ENCODE results near the gene CSF3R. TPM values are rescaled to one million over a fixed set of nuclear protein-coding genes. Genes with fewer than 3 reads are reported as not detected.
A peak's percentile ranks its signal among the peaks of the same experiment; 100 is the strongest.
"Not testable (repeated sequence)": the region's sequence is repeated elsewhere in the genome, so short reads cannot be mapped to it uniquely, and the experiment has no call there.

The CSF3R gene
- polyA plus RNA-seq, 3 donors: 3.1 to 5.9 (median 5.4) TPM

DNA sequence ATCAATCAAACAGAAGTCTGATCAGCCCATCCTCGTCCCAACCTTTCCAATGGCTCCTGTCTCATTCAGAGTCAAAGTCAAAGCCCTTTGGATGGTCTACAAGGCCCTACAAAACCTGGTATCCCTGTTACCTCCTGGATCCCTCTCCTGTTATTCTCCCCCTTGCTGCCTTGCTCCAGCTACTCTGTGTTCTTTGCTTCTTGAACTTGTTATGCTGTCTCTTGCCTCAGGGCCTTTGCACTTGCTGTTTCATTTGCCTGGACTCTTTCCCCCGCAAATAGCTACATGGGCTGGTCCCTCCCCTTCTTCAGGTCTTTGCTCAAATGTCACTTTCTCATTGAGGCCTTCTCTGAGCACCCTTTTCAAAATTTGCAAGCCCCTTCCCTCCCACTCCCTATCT, 1.4 kb upstream of the CSF3R start:
- DNase-seq: no peak

DNA sequence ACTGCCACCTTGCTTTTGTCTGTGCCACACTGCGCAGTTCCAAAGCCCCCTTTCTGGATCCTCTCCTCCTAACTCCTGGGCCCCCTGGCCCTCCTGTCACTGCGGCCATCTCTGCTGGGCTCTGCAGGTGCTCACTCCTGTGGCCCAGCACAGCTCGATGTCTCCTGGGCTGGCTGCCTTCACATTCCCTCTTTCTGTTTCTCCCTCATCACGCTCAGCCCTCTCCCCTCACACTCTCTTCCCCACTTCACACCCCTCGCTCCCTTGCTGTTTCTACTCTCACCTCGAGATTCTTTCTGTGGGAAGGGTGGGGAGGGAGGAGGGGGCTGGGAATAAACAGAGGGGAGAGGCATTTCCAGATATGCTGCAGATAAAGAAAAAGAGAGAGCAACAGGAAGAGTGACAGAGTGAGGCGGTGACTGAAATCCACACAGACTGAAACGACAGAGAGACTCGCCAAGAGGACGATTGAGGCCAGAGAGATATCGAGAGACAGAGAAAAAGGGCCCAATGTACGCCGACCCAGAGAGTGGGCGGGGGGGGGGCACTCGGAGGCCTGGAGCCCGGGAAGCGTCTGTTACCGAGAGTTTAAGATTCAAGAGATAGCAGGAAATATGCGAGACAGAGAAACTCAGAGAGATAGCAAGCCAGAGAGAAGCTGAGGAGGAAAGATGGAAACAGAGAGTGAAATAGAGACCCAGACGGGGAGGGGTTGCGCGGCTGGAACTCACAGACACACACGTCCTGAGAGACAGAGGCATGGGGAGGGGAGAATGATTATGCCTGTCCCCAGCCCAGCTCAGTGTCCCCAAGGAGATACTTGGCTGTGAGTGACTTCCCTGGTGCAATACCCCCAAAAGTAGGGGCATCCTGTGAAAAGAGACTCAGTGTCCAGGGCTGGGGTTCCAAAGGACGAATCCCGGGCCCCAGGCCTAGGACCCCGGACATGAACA, 666 bp downstream of the CSF3R start:
- DNase-seq: no peak

DNA sequence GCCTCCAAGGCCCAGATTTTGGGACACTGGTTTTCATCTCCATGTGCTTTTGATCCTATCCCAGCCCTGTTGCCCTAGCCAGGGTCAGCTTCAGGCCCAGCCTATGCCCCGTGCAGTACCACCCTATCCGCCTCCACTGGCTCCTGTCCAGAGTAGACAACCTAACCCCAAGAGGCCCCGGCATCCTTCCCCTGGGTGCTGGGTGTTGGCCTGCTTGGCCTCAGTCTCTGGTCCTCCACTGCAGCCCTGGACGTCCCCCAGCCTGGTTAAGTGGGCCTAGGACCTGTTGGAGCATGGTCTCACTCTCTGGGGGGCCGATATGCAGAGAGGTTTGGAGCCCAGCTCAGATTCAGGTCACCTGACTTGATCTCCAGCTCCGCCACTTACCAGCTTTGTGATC, 1.6 kb downstream of the CSF3R start:
- no peak for DNase-seq

DNA sequence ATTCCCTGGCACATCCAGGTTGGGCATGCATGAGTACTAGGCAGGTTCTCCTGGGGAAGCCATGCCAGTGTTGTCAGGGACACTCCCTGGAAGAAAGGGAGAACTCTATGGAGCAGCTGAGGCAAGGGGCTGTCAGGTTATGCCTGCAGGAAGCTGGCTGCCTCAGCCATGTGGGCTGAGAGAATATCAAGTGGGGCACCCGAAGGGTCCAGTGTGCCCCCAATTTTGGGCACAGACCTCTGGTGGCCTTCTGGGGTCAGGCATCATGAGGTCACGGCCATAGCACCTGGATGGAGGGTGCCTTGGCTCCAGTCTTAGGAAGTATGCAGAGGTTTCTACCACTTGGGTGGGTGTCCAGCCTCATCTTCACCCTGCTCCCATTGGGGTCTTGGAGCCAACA, 2.6 kb downstream of the CSF3R start:
- no peak for DNase-seq

DNA sequence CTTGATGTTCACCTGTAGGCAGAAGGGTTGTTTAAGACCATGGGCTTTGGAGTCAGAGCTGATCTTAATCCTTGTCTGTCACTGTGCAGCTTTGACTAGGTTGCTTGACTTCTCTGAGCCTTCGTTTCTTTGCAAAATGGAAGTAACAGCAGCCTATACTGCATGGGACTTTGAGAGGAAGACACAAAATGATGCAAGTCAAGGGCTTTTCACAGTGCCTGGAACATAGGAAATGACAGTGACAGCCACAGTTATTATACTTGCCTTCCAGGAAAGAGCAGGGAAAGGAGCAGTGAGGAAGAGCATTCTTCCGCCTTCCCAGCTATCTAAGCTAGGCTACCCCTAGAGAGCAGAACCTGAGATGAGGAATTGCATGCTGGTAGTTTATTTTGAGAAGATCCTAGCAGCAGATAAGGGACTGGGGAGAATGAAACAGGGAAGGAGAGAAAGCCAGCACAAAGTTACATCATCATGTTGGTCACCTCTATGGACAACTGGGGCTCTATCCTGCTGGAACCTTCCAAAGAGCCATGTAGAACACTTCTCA, 3.1 kb downstream of the CSF3R start:
- DNase-seq: no peak

DNA sequence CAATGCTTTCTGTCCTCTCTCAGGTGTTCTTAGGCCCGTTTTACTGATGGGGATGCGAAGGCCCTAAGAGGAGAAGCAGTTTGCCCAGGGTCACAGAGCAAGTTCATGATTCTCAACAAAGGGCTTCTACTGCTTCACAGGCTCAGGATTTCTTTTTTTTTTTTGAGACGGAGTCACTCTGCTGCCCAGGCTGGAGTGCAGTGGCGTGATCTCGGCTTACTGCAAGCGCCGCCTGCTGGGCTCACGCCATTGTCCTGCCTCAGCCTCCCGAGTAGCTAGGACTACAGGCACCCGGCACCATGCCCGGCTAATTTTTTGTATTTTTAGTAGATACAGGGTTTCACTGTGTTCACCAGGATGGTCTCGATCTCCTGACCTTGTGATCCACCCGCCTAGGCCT, 5.1 kb downstream of the CSF3R start:
- DNase-seq: not testable (repeated sequence)

DNA sequence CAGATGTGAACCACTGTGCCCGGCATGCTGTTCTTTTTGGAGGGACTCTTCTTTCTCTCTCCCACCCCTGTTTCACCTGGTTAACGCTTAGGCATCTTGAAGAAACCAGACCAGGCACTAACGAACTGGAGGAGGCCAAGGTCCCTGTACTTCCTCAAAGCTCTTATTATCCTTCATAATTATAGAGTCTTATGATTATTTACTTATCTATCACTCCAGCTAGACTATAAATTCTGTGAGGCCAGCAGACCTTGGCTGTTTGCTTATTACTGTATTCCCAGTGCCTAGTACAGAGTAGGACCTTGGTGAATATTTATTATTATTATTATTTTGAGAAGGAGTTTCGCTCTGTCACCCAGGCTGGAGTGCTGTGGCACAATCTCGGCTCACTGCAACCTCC, 5.8 kb downstream of the CSF3R start:
- DNase-seq: no peak

DNA sequence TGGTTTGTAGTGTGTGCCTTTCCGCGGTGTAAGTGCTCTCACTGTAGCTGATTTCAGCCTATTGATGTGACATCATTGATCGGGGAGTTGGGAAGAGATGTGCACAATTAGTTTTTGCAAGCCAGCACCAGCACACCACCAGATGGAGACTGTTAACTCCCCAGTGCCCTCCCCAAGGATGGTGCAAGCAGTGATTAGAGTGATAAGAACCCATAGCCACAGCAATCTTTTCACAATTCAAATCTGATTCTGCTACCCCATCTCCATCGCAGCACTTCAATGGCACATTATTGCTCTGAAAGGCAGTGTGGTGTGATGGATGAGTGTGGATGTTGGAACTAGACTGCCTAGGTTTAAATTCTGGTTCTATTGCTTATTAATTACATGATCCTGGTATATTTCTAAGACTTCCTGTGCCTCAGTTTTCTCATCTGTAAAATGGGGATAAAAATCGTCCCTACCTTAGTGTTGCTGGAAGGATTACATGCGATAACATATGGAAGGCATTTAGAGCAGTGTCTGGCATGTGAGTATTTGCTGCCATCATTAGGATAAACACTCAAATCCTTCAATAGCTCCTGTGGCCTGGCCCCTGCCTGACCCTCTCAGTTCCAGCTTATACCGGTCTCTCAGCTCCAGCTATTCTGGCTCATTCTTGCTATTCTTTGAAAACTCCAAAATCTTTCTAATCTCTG, 6.7 kb downstream of the CSF3R start:
- no peak for DNase-seq

DNA sequence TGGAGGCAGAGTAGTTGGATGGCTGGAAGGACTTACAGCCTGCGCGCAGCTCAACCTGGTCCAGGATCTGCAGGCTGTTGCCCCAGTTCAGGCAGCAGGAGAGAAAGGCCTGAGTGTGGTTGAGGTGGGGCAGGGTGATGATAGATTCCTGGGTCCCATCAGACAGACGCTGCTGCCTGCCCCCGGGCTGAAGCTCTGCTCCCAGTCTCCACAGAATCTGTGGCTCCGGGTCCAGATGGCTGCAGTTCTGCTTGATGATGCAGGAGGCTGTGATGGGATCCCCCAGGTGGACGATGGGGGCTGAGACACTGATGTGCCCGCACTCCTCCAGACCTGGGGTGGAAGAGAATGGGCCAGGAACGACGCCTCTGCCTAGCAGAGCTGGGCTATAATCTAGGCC, 7.4 kb downstream of the CSF3R start:
- no peak for DNase-seq

DNA sequence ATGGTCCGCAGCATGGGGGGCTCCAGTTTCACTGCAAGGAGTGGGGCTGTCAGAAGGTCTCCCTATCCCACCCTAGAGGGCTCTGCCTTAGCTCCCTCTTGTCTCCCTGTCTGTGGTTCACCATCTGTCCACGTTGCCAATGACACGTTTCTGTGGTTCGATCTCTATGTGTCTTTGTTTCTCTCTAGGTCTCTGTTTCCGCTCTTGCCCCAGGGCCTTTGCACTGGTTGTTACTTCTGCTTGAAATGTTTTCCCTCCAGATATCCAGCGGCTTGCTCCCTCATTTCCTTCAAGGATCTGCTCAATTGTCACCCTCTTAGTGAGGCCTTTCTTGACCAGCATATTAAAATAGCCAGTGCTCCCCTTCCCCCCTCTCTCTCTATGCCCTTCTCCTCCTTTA, 10.1 kb downstream of the CSF3R start:
- no peak for DNase-seq

DNA sequence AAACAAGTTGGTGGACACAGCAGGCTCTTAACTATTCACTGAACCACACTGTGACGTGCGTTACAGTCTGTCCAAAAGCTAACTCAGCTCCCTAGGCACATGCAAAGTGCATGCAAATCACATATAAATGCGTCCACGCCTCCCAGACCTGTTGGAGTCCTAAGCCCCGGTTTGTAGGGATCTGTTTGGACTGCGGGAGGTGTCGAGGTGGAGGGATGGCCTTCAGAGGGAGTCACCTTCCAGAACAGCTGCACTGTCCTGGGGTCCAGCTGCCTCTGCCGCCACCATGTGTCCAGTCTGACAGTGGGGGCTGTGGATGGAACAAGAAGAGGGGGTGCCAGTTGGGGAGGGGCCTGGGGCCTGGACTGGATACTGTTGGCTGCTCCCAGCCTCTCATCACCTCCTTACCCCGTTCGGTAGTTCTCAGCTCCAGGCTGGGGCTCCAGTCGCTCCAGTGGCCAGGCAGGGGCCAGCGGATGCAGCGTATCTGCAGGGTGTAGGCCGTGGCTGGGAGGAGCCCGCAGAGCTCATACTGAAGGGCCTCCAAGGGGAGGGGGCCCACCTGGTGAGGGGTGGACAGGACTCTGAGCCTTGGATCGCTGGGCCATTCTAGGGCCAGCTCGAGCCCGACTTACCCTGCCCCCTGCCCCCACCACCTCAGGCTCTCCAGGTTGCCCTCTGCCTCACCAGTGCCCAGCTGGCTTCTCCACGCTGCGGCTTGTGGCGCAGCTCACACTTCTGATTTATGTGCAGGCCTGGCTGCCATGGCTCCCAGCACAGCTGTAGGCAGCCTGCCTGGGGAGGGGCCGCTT, 10.7 kb downstream of the CSF3R start:
- DNase-seq: no peak

DNA sequence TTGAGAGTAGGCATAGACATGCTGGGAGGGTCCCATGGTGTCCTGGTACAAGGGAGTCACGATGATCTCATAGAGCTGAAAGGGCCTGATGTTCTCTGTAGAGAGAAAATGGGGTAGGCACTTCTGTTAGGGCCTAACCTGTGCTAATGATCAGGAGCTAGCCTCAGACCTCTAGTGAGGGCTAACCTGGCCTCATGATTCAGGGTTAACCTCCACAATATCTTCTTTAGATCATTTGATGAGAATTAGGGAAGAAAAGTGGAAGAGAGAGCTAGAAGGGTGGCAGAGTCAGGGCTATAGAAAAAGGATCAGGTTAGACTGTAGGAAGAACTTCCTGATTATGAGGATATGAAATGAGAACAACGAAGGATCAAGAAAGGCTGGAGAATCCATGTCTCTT, 13.6 kb downstream of the CSF3R start:
- no peak for DNase-seq

DNA sequence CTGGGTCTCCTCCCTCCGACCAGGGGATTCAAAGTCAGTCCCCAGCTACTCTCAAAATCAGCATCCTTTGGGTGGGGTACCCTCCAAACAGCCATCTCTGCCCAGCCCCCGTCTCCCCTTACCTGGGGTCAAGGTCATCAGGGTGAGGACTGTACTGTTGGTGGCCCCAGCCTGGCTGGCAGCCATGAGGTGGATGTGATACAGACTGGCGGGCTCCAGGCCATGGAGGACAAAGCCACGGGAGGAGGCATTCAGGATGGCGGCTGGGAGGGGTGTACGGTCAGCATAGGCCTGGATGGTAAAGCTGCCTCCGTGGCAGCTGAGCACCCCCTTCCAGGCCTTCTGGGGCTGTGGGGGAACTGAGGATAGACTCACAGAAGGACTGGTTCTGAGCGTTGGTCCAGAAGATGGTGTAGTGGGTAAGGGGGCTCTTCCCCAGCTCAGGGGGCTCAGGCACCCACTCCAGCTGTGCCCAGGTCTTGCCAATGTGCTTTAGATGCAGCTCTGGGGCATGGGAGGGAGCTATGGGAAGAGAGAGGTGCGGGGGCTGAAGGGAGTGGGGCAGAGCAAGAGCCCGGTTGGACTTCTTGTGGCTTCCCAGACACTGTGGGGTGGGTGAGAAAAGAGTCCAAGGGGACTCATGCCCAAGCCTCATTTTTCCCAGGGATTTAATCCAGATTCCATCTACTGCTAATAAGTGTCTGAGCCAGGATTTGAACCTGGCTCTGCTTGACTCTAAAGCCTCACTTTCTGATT, 14.8 kb downstream of the CSF3R start:
- DNase-seq: no peak

DNA sequence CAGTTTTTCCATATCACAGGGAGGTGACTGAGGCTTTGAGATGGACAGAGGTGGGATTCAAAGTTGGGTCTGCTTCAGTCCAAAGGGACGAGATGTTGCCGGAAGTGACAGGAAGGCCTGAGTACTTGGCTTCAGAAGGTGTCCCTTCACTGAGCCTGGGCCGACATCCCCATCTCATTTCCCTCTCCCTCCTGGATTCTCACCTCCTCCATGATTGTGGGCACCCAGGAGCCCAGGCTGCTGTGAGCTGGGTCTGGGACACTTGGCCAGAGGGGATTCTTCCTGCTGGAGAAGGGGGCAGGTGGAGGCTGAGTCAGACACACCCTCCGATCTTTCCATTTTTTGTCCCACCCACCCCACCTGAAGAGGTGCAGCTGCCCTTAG, 15.7 kb downstream of the CSF3R start:
- DNase-seq: no peak

DNA sequence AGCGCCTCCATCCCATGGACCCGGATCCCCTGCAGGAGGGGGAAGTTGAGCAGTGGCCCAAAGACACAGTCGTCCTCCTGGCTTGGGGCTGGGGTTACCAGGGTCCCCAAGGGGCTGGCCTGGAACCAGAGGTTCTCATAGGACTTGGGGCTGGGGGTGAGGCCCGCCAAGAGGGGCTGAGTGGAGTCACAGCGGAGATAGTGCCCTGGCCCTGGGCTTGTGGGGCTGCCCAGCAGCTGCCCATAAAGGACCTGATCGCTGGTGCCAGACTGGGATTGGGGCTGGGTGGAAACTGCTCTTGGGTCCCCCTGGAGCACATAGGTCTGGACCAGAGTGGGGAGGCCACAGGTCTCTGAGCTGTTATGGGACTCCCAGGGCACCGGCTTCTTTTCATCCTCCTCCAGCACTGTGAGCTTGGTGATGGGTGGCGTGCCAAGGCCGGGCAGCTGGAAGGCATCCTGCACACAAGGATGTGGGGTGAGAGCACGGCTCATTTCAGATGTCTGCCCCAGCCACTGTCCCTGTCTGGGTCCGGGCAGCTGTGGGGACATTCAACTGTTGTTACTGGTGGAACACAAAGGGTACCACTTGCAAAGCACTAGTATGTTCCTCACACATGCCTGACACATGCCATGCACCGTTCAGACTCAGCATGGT, 16.2 kb downstream of the CSF3R start:
- DNase-seq: no peak

DNA sequence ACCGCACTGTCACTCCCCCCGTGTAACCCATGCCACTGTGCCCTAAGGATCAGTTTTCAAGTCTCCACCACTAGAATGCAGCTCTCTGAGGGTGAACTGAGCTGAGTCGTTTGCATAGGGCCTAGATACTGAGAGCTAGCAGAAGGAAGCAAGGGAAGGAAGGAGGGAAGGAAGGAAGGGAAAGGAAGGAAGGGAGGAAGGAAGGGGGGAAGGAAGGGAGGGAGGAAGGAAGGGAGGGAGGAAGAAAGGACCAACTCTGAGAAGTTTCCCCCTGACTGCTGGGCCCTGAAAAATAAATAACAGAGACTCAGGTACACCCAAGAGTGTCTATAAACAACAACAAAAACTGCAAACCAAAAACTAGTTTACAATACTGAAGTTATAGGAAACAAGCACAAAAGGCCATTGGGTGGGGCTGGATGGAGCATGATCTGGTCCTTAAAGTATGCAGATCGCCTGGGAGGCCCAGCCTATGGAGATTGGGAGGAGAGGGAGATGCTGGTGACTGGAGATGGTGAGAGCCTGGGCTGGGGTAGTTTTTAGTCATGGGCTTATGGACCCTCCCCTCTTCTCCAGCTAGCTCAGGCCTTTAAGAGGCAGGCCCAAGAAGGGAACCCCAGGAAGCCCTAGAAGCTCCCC, 16.9 kb downstream of the CSF3R start:
- no peak for DNase-seq

DNA sequence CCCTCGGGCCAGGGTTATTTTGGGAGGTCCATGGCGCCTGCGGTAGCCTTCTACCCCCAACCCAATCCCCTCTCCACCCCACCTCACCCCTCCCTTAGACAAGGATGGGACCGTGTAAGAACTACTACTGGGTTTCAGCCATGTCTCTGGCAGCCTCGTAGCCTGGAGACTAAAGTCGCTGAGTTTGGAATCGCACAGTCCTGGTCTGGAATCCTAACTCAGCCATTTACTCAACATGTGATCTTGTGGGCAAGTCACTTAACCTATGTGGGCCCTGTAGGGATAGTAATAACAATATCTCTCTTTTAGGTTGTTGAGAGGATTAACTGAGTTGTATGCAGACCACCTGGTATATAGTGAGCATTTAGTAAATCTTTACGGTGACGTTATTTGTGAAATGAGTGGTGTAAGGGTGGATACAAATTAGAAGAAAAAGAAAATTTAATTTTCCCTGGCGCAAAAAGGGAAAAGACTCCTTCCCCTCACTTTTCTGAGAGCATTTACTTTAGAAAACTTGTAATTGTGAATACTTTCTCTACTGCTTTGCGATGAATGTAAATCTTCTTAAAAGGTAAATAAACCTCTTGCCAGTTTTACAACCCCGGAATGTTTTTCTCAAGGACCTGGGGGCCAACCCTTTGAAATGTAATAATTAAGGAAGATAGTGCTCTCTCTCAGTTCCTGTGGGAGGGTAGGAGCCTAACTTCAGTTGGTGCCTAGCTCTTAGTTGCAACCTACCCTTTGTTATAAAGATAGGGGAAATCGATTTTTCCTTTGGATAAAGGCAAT, 17.9 kb downstream of the CSF3R start:
- DNase-seq: peak; percentile 47

DNA sequence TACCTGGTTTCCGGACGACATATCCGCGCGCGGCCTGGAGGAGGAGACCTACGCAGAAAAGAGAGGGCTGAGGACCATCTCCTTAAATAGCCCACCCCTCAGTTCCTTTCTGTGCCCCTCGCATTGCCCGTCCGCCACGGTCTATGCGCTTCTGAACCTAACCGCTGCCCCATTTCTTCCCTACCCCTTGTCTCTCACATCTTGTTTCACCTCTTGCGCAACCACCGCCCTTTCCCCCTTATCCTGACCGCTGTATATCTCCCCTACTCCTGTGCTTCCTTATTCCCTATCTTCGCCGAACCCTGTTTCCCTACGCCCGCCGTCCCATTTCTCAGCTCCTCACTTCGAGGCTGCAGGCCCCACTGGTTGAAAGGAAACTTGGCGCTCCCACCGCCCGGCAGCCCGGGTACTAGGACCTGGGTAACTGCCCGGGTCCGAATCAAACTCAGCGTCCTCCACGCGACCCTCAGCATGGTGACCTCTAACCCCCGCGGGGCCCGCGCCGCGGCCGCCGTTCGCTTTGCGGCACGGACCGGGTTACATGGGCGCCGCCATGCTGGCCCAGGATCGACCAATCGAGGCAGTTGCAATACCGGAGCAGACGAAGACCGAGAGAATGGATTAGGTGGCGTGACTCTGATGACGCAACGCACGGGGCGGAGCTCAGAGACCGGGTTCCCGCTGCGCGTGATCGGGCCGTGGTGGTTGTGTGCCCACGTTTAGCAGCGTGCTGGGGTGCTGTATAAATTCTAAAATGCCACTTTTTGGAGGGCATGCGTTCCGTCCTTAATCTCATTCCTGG, 18.7 kb downstream of the CSF3R start, which contains the start of gene MRPS15:
MRPS15 (minus strand) TSS at position 582 of the 802 bp plus-strand sequence; CDS start at position 473, 109 bp downstream.
- DNase-seq: peak; percentile 96

DNA sequence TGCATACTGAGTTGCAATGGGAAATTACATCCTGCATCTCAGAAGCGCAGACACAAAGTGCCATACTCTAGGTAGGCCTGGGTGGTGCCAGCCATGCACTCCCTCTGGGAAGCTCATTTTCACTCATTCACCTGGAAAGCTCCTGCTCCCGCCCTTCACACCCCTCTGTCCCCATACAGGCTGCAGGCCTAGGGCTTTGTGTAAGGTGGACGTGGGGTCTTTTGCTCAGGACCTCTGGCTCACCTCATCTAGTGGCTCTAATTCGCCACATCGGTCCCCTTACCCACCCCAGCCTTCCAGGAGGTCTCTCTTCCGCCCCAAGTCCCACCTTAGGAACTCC, 19.3 kb downstream of the CSF3R start:
- no peak for DNase-seq
